T-helper 22 cell (primary cell): Measurements from ENCODE around the gene KLHL30.

Experiments used
- DNase-seq: peaks from one replicate; pipeline ENCODE4 v3.0.0-alpha.2; 2020; ENCODE audit warnings: low read depth

KLHL30 gene

GRCh38 chr2:238132463-238133450 lies 5.7 kb upstream of the KLHL30 start:
- DNase-seq, result no peak

GRCh38 chr2:238133499-238134392 lies 4.7 kb upstream of the KLHL30 start:
- no peak for DNase-seq

- DNase-seq, result no peak
These were observed 4.1 kb upstream of the KLHL30 start for GRCh38 chr2:238134393-238134785.

GRCh38 chr2:238135601-238136150 lies 2.8 kb upstream of the KLHL30 start:
- no peak for DNase-seq

GRCh38 chr2:238136820-238137537 lies 1.5 kb upstream of the KLHL30 start:
- no peak for DNase-seq

- no peak for DNase-seq
These were observed 583 bp upstream of the KLHL30 start for GRCh38 chr2:238137885-238138284.

GRCh38 chr2:238139196-238140039 lies 950 bp downstream of the KLHL30 start:
- no peak for DNase-seq

GRCh38 chr2:238140040-238140439 lies 1.6 kb downstream of the KLHL30 start:
- no peak for DNase-seq

- DNase-seq, result no peak
These were observed 2.5 kb downstream of the KLHL30 start for GRCh38 chr2:238140721-238141540.

GRCh38 chr2:238141541-238142318 lies 3.3 kb downstream of the KLHL30 start:
- DNase-seq, result no peak

- DNase-seq, result no peak
These were observed 4.1 kb downstream of the KLHL30 start for GRCh38 chr2:238142382-238143205.

GRCh38 chr2:238143239-238143951 lies 4.9 kb downstream of the KLHL30 start:
- DNase-seq, result no peak

- no peak for DNase-seq
These were observed 5.8 kb downstream of the KLHL30 start for GRCh38 chr2:238144262-238144661.

- no peak for DNase-seq
These were observed 6.6 kb downstream of the KLHL30 start for GRCh38 chr2:238145046-238145445.

- no peak for DNase-seq
These were observed 7.4 kb downstream of the KLHL30 start for GRCh38 chr2:238145851-238146250.

GRCh38 chr2:238146884-238147544 lies 8.5 kb downstream of the KLHL30 start:
- no peak for DNase-seq

- no peak for DNase-seq
These were observed 10.5 kb downstream of the KLHL30 start for GRCh38 chr2:238148981-238149380.
